ENCODE results near the gene GGN.

DNA sequence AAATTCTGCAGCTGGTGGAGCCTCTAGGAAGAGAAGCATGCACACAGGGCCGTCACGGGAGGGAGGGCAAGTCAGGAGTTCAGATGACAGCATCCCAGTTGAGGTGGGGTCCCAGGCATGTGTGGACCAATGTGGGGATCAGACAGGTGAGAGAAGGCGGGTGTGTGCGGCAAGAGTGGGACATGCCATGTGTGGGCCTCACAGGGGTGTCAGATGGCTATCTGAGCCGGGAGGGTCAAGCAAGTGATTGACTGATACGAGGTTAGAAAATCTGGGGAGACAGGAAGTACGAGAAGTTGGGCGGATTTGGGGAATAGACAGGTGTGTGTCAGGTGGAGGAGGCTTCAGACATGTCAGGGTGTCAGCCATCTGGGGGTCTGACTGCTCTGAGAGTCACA is 29.3 kb upstream of the GGN start:
- TF ChIP-seq, protein P1, sequence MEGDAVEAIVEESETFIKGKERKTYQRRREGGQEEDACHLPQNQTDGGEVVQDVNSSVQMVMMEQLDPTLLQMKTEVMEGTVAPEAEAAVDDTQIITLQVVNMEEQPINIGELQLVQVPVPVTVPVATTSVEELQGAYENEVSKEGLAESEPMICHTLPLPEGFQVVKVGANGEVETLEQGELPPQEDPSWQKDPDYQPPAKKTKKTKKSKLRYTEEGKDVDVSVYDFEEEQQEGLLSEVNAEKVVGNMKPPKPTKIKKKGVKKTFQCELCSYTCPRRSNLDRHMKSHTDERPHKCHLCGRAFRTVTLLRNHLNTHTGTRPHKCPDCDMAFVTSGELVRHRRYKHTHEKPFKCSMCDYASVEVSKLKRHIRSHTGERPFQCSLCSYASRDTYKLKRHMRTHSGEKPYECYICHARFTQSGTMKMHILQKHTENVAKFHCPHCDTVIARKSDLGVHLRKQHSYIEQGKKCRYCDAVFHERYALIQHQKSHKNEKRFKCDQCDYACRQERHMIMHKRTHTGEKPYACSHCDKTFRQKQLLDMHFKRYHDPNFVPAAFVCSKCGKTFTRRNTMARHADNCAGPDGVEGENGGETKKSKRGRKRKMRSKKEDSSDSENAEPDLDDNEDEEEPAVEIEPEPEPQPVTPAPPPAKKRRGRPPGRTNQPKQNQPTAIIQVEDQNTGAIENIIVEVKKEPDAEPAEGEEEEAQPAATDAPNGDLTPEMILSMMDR (IDR thresholded peaks at IDR 0.05), result no peak
- TF ChIP-seq POLR2A (IDR thresholded peaks at IDR 0.05) (no peak), POLR2AphosphoS5 (IDR thresholded peaks at IDR 0.05; ENCODE audit: insufficient read depth in 1 of 2, low read depth in 1 of 2) (no peak)

Measured in vagina (tissue), 2 donors.